Measurements from ENCODE around the gene NR2C2AP.

- TF ChIP-seq CTCF (IDR thresholded peaks at IDR 0.05; ENCODE audit: low read depth, low read length, poor library complexity, severe bottlenecking) (no peak), EZH2phosphoT487 (IDR thresholded peaks at IDR 0.05; ENCODE audit: borderline replicate concordance, low read length) (no peak)
Measured at GRCh38 chr19:19151418-19151817, 51.8 kb downstream of the NR2C2AP start.

All from DOHH2 (cell line).